HG03060 (cell line): Measurements from ENCODE around the gene UGT1A9.

Experiments
- ATAC-seq: cut with Tn5 transposase; IDR thresholded peaks from one replicate; pipeline ENCODE4 v1.9.1; 2021; ENCODE audit warnings: low read depth, moderate number of reproducible peaks; ENCODE audit not compliant: unreplicated experiment

Gene UGT1A9

GRCh38 chr2:233792720-233793119 lies 121.0 kb downstream of the UGT1A9 start:
- no peak for ATAC-seq

- ATAC-seq: no peak
These were observed 121.9 kb downstream of the UGT1A9 start for GRCh38 chr2:233793465-233794127.

GRCh38 chr2:233794128-233794658 lies 122.5 kb downstream of the UGT1A9 start:
- ATAC-seq: no peak

GRCh38 chr2:233795735-233796171 lies 124.1 kb downstream of the UGT1A9 start:
- no peak for ATAC-seq

- ATAC-seq: no peak
These were observed 124.6 kb downstream of the UGT1A9 start for GRCh38 chr2:233796254-233796653.

- no peak for ATAC-seq
These were observed 126.8 kb downstream of the UGT1A9 start for GRCh38 chr2:233798335-233799086.

GRCh38 chr2:233799087-233799665 lies 127.5 kb downstream of the UGT1A9 start:
- ATAC-seq: no peak

GRCh38 chr2:233799716-233800115 lies 128.0 kb downstream of the UGT1A9 start:
- ATAC-seq: no peak

GRCh38 chr2:233800208-233800607 lies 128.5 kb downstream of the UGT1A9 start:
- no peak for ATAC-seq

- ATAC-seq: no peak
These were observed 129.8 kb downstream of the UGT1A9 start for GRCh38 chr2:233801357-233802131.

- no peak for ATAC-seq
These were observed 130.6 kb downstream of the UGT1A9 start for GRCh38 chr2:233802132-233802815.

GRCh38 chr2:233803292-233803911 lies 131.7 kb downstream of the UGT1A9 start:
- no peak for ATAC-seq

- no peak for ATAC-seq
These were observed 132.3 kb downstream of the UGT1A9 start for GRCh38 chr2:233803994-233804393.

- no peak for ATAC-seq
These were observed 135.6 kb downstream of the UGT1A9 start for GRCh38 chr2:233807215-233807865.

GRCh38 chr2:233807966-233808935 lies 136.6 kb downstream of the UGT1A9 start:
- ATAC-seq: no peak

GRCh38 chr2:233810385-233810784 lies 138.7 kb downstream of the UGT1A9 start:
- ATAC-seq: no peak

GRCh38 chr2:233811087-233811486 lies 139.4 kb downstream of the UGT1A9 start:
- ATAC-seq: no peak

- ATAC-seq: no peak
These were observed 140.0 kb downstream of the UGT1A9 start for GRCh38 chr2:233811732-233812131.
